Measurements from ENCODE around the gene ANGPTL5. TPM values are rescaled to one million over a fixed set of nuclear protein-coding genes. Genes with fewer than 3 reads are reported as not detected.

ANGPTL5 gene
- total RNA-seq, 1 donor: 1.8 TPM

DNA sequence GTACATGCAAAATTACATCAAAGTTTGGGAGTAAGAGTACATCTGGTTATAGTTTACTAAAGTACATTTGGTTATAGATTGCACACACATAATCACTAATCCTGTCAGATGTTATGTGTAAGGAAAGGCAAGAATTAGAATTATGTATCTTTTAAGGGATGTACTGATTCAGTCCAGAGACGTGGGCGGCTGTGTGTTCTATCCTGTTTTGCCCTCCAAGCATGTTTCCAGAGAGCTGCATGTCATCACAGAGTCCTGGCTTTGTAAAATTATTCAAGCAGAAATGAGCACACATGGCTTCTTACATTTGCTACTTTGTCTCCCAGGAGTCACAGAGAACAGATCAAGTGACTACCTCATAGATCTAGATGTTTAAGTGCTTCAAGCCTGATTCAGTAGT is 34.7 kb downstream of the ANGPTL5 start:
- no peak for DNase-seq (ENCODE audit: insufficient read length, low spot score, missing footprints)
- TF ChIP-seq, protein P1, sequence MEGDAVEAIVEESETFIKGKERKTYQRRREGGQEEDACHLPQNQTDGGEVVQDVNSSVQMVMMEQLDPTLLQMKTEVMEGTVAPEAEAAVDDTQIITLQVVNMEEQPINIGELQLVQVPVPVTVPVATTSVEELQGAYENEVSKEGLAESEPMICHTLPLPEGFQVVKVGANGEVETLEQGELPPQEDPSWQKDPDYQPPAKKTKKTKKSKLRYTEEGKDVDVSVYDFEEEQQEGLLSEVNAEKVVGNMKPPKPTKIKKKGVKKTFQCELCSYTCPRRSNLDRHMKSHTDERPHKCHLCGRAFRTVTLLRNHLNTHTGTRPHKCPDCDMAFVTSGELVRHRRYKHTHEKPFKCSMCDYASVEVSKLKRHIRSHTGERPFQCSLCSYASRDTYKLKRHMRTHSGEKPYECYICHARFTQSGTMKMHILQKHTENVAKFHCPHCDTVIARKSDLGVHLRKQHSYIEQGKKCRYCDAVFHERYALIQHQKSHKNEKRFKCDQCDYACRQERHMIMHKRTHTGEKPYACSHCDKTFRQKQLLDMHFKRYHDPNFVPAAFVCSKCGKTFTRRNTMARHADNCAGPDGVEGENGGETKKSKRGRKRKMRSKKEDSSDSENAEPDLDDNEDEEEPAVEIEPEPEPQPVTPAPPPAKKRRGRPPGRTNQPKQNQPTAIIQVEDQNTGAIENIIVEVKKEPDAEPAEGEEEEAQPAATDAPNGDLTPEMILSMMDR (IDR thresholded peaks at IDR 0.05; ENCODE audit: extremely low read depth, low read depth, low read length): no peak
- H2AFZ ChIP-seq (ENCODE audit: low read length): peak overlapping the region; percentile 42

DNA sequence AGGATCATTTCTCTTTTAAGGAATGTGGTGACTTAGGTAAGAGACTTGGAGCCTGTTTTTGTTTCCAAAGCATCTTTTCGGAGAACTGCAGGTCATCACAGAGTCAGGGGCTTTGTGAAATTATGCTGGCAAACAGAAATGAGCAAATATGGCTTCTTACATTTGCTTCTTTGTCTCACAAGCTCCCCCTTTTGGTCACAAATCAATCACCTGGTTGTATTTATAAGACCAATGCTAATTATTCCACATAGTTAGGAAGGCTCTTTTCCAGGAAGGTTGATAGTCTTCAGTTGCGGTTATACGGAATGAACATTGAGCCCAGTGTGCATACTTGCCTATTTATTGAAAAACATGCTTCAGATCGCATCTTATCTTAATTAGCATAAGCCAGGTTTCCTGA is 36.1 kb downstream of the ANGPTL5 start:
- H3K27ac ChIP-seq (ENCODE audit: low read depth, low read length): no peak overlapping the region
- H3K27me3 ChIP-seq (ENCODE audit: insufficient read depth, low read length): no peaks in the 10 kb centered on the region
- DNase-seq (ENCODE audit: insufficient read length, low spot score, missing footprints): peak; percentile 3
- no peaks in the 10 kb centered on the region for H3K36me3 ChIP-seq (ENCODE audit: insufficient read depth, low read length)
- H3K4me3 ChIP-seq (ENCODE audit: insufficient read depth, low read length): no peak overlapping the region
- H4K20me1 ChIP-seq (ENCODE audit: insufficient read depth, low read length): no peaks in the 10 kb centered on the region
- no peaks in the 10 kb centered on the region for H3K79me2 ChIP-seq (ENCODE audit: insufficient read depth, low read length)
- no peak overlapping the region for H3K4me2 ChIP-seq (ENCODE audit: insufficient read depth, low read length)
- peak overlapping the region; percentile 47 for H2AFZ ChIP-seq (ENCODE audit: low read length)
- TF ChIP-seq, protein P1 (IDR thresholded peaks at IDR 0.05; ENCODE audit: extremely low read depth, low read depth, low read length): peak; percentile 66
- peaks cover 10% of the 10 kb centered on the region for H3K4me1 ChIP-seq (ENCODE audit: insufficient read depth, low read length)
- H3K9me3 ChIP-seq (ENCODE audit: low read depth, low read length): no peaks in the 10 kb centered on the region

More for the DNA sequence above, 34.7 kb downstream of the ANGPTL5 start:
- H3K9me3 ChIP-seq (ENCODE audit: low read depth, low read length): no peaks in the 10 kb centered on the region
- H3K79me2 ChIP-seq (ENCODE audit: insufficient read depth, low read length): no peaks in the 10 kb centered on the region
- no peak overlapping the region for H3K27ac ChIP-seq (ENCODE audit: low read depth, low read length)
- H3K4me1 ChIP-seq (ENCODE audit: insufficient read depth, low read length): peaks cover 10% of the 10 kb centered on the region
- no peaks in the 10 kb centered on the region for H3K36me3 ChIP-seq (ENCODE audit: insufficient read depth, low read length)
- H3K4me2 ChIP-seq (ENCODE audit: insufficient read depth, low read length): no peak overlapping the region
- no peaks in the 10 kb centered on the region for H4K20me1 ChIP-seq (ENCODE audit: insufficient read depth, low read length)
- H3K27me3 ChIP-seq (ENCODE audit: insufficient read depth, low read length): no peaks in the 10 kb centered on the region
- no peak overlapping the region for H3K4me3 ChIP-seq (ENCODE audit: insufficient read depth, low read length)

DNA sequence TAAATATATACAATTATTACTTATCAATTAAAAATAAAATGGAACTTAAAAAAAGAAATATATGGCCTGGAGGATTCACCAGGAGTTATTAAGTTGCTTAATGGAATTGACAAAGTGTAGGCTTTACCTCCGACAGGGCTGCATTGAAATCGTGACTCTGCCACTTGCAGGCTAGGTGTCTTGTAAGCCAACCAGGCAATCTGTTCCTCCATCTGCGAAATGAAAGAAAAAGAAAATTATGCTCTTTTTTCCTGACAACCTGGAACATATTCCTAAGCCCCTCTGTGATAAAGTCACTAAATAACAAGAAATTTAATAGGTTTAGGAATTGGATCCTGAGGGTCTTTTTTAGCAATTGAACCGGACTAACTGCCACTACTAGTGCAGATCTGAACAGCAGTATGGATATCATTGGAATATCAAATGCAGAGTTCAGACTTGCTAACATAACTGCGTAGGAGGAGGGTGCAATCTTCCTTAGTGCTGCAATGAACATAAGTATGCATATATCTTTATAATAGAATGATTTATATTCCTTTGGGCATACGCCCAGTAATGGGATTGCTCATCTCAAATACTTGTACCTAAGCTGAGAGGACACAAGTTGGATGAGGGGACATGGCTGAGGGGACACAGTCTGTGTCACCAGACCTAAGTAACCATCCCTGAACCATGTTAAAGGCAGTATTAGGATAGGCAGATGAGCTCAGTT is 44.0 kb downstream of the ANGPTL5 start:
- no peaks in the 10 kb centered on the region for H3K36me3 ChIP-seq (ENCODE audit: insufficient read depth, low read length)
- H3K9me3 ChIP-seq (ENCODE audit: low read depth, low read length): no peaks in the 10 kb centered on the region
- TF ChIP-seq, protein P1 (IDR thresholded peaks at IDR 0.05; ENCODE audit: extremely low read depth, low read depth, low read length): no peak
- peak overlapping the region; percentile 4 for H3K4me2 ChIP-seq (ENCODE audit: insufficient read depth, low read length)
- no peaks in the 10 kb centered on the region for H4K20me1 ChIP-seq (ENCODE audit: insufficient read depth, low read length)
- no peaks in the 10 kb centered on the region for H3K79me2 ChIP-seq (ENCODE audit: insufficient read depth, low read length)
- H3K4me3 ChIP-seq (ENCODE audit: insufficient read depth, low read length): no peak overlapping the region
- H2AFZ ChIP-seq (ENCODE audit: low read length): no peak overlapping the region
- no peaks in the 10 kb centered on the region for H3K27me3 ChIP-seq (ENCODE audit: insufficient read depth, low read length)
- DNase-seq (ENCODE audit: insufficient read length, low spot score, missing footprints): no peak
- H3K4me1 ChIP-seq (ENCODE audit: insufficient read depth, low read length): peaks cover 35% of the 10 kb centered on the region
- no peak overlapping the region for H3K27ac ChIP-seq (ENCODE audit: low read depth, low read length)

DNA sequence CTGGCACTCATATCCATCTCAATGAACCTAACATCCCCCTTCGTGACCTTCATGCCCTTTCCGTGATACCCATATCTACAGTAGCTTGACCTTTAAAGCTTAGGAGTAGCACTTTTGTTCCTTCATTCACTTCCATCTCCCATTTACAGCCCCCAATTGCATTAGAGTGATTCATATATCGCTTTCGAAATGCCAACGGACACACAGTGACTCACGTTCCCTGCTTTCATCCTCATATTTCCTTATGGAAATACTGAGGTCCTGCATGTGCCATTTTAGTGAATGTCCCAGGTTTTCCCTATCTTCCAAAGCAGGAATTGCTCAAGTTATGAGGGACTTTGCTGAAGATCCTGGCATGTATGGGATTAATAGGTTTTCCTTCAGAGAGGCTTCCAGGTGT is 45.8 kb downstream of the ANGPTL5 start:
- Histone ChIP-seq H3K4me1 (ENCODE audit: insufficient read depth, low read length) (peaks cover 51% of the 10 kb centered on the region), H3K4me2 (ENCODE audit: insufficient read depth, low read length) (peak overlapping the region; percentile 6), H3K27ac (ENCODE audit: low read depth, low read length) (peak overlapping the region; percentile 68), H3K4me3 (ENCODE audit: insufficient read depth, low read length) (no peak overlapping the region), H4K20me1 (ENCODE audit: insufficient read depth, low read length) (no peaks in the 10 kb centered on the region), H3K36me3 (ENCODE audit: insufficient read depth, low read length) (no peaks in the 10 kb centered on the region), H3K9me3 (ENCODE audit: low read depth, low read length) (no peaks in the 10 kb centered on the region), H3K27me3 (ENCODE audit: insufficient read depth, low read length) (no peaks in the 10 kb centered on the region), H2AFZ (ENCODE audit: low read length) (peak overlapping the region; percentile 68), H3K79me2 (ENCODE audit: insufficient read depth, low read length) (no peaks in the 10 kb centered on the region)
- TF ChIP-seq, protein P1 (IDR thresholded peaks at IDR 0.05; ENCODE audit: extremely low read depth, low read depth, low read length): peak; percentile 9
- DNase-seq (ENCODE audit: insufficient read length, low spot score, missing footprints): no peak
